Measurements from ENCODE around the gene POLR2J2.
"Not testable (repeated sequence)": the region's sequence is repeated elsewhere in the genome, so short reads cannot be mapped to it uniquely, and the experiment has no call there.

Gene POLR2J2

DNA sequence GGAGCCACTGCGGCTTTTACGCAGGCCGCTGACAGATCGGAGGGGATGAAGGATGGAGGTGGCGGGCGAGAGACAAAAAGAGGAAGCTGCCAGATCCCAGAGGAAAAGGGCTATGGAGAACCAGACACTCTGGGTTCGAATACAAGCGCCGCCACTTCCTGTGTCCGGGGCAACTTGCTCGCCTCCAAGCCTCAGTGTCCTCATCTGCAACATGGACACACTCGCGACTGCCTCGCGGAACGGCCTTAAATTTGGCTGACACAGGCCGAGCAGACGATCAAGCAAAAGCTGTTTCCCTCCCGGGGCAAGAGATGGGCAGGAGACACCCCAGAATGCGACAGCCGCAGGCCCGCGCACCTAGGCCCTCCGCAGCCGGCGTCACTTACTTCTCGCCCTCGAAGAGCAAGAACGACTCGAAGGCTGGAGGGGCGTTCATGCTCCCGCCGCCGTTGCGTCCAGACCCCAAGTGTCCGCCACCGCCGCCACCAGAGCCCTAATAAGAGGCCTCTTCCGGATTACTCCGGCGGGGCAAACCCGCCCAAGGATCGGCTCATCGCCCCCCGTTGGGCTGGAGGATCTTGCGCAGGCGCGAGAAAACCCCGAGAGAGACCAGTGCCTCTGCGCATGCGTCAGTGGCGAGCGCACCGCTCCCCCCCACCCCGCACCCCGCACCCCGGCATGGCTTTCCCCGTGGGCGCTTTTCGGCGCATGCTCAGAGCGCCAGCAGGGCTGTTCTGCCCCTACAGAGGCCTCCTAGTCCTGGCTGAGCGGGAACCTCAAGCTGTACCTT, at the start of gene POLR2J2:
Gene POLR2J2 (minus strand): TSS at position 498 of the 790 bp plus-strand sequence. CDS start 62 bp downstream, at position 436.
- not testable (repeated sequence) for DNase-seq

GRCh38 chr7:102718491-102718890, 47.0 kb upstream of the POLR2J2 start:
- DNase-seq: not testable (repeated sequence)

GRCh38 chr7:102715718-102716117, 44.3 kb upstream of the POLR2J2 start:
- not testable (repeated sequence) for DNase-seq

GRCh38 chr7:102714774-102715522, 43.5 kb upstream of the POLR2J2 start:
- DNase-seq: not testable (repeated sequence)

- not testable (repeated sequence) for DNase-seq
Measured at GRCh38 chr7:102713691-102714080, 42.2 kb upstream of the POLR2J2 start.

DNA sequence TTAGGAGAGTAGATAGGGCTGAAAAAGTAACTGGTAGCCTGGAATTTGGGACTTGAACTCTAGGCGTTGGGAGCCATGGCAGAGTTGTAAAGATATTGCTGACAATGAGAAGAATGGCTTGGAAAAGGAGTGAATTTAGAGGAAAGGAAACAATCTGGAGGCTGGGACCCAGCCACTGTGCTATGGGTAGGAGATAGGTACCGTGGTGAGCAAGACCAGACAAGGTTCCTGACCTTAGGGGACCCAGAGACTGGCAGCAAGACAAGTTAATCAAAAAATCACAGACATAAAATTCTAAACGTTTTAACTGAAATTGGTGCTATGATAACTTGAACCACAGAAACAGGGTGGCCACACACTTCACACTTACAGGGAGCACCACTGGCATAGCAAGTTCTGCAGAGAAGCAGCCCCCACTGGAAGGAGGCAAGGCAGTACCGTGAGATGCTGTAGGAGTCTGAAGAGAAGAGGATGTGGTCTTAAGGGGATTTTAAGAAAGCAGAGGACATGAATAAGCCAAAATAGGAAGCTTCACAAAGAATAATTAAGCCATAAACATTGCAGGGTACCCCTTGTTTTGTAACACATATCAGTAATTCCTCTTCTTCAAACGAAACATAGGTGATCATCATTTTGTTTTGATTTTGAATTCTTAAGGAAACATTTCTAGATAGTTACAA, 41.7 kb upstream of the POLR2J2 start:
- DNase-seq: not testable (repeated sequence)

GRCh38 chr7:102698962-102699750, 27.7 kb upstream of the POLR2J2 start:
- DNase-seq: not testable (repeated sequence)

- DNase-seq: not testable (repeated sequence)
Measured at GRCh38 chr7:102697642-102698512, 26.4 kb upstream of the POLR2J2 start.

DNA sequence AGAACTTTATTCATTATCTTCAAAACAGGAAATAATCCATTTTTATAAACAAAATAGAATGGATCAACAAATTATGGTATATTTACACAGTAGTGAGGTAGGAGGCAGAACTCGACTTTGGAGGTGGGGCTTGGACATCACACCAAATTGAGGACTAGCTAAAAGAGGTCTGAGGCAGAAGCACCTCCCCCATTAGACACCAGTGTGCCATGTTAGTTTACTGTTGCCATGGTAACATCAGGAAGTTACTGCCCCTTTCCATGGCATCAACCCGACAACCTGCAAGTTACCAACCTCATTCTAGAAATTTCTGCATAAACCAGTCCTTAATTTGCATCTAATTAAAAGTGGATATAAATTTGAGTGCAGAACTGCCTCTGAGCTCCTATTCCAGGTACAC, 24.5 kb upstream of the POLR2J2 start:
- not testable (repeated sequence) for DNase-seq

- not testable (repeated sequence) for DNase-seq
Measured at GRCh38 chr7:102695033-102695552, 23.6 kb upstream of the POLR2J2 start.

- not testable (repeated sequence) for DNase-seq
Measured at GRCh38 chr7:102694008-102694407, 22.5 kb upstream of the POLR2J2 start.

DNA sequence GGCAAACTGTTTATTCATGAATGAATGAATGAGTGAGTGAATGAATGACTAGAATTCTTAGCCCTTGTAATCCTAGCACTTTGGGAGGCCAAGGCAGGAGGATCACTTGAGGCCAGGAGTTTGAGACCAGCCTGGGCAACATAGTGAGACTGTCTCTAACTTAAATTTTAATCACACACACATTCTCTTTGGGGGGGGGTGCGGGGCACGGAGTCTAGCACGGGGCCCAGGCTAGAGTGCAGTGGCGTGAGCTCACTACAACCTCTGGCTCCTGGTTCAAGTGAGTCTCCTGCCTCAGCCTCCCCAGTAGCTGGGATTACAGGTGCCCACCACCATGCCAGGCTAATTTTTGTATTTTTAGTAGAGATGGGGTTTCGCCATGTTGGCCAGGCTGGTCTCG, 19.1 kb upstream of the POLR2J2 start:
- DNase-seq: not testable (repeated sequence)

DNA sequence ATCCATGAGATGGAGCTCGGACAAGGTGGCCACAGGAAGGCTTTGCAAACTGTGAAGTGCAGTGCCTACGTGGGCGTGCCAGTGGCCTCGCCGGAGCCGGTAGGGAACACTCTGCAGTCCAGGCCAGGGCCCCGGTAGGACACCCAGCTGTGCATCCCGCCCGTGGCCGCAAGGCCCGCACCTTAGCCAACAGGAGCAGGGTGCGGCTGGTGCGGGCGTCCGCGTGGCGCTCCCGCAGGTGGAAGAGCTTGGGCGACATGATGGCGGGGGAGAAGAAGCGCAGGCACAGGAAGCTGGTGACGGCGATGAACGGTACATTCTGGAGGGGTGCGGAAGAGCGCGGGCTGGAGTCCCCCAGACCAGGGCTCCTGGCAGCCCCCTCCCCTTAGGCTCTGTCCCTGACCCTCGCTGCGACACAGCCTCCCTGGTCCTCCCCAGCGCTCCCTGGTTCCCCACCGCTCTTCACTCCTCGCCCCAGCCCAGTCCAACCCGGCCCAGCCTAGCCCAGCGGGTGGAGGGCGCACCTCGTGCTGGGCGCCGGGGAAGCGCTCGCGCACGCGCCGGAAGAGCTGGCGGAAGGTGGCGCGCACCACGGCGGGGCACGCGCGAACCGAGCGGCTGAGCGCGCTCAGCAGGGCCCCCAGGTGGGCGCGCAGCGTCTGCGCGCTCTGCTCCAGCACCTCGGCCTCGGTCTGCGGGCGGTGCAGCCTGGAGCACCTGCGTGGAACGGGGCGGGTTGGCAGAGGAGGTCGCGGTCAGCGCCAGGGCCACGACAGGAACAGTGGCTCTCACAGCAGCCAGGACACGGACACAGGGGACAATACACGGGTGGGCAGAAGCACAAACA, 18.2 kb upstream of the POLR2J2 start:
- DNase-seq: not testable (repeated sequence)

GRCh38 chr7:102688299-102689036, 17.0 kb upstream of the POLR2J2 start:
- not testable (repeated sequence) for DNase-seq

DNA sequence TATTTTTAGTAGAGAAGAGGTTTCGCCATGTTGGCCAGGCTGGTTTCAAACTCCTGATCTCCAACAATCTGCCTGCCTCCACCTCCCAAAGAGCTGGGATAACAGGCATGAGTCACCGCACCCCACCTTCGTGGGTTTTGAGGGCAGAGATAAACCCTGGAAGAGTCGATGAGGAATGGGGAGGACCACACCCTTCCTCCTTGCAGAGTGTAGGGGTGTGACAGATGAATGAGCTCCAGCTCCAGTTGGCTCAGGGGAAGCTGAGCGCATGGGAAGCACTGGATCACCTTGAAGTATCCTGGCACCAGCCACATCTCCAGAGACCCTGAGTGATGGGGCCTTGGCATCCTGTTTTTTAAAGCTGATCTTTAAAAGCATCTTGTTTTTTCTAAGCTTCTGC, 11.1 kb upstream of the POLR2J2 start:
- DNase-seq: not testable (repeated sequence)

DNA sequence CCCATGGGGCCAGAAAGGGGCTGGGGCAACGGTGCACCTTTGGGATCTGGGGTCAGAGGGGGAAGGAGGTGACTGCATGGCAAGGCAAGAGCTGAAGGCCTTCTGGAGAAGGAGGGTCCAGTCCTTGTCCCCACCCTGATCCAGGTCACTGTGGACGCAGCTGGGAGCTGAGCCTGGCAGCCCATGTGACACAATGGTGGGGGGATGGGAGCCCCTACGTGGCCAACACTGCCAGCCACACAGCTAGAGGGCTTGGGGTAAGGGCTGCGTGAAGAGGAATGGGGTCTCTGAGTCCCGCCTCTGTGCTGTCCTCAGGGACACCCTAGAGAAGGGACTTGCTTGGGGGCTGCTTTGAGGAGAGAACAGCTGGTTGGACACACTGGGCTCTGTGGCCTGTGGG, 9.3 kb upstream of the POLR2J2 start:
- not testable (repeated sequence) for DNase-seq

GRCh38 chr7:102675545-102675944, 4.1 kb upstream of the POLR2J2 start:
- not testable (repeated sequence) for DNase-seq

DNA sequence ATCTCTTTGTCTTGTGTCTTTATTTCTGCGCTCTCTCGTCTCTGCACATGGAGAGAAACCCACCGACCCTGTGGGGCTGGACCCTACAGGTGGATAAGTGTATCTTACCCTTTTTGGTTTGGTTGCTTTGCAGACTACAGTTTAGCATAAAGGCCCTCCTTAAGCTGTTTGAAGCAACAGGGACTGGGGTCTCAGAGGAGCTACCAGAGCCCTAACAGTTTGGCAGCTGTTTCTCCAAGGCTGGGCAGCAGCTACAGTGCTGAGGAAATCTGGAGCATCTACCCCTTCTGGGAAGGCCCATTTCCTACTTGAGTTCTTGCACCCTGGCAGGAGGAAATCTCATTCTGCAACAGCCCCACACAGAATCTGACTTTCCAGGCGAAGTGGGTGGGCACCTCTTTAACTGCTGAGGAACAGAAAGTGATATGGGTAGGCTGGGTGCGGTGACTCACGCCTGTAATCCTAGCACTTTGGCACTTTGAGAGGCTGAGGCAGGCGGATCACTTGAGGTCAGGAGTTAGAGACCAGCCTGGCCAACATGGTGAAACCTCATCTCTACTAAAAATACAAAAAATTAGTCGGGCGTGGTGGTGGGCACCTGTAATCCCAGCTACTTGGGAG, 2.1 kb upstream of the POLR2J2 start:
- DNase-seq: not testable (repeated sequence)

- not testable (repeated sequence) for DNase-seq
Measured at GRCh38 chr7:102671956-102672307, 469 bp upstream of the POLR2J2 start.
